ENCODE data around the gene SRGAP1. TPM values are rescaled to one million over a fixed set of nuclear protein-coding genes. Genes with fewer than 3 reads are reported as not detected.

SRGAP1 gene
- total RNA-seq, 2 experiments from 2014 or later = 0.02 to 0.21 TPM

DNA sequence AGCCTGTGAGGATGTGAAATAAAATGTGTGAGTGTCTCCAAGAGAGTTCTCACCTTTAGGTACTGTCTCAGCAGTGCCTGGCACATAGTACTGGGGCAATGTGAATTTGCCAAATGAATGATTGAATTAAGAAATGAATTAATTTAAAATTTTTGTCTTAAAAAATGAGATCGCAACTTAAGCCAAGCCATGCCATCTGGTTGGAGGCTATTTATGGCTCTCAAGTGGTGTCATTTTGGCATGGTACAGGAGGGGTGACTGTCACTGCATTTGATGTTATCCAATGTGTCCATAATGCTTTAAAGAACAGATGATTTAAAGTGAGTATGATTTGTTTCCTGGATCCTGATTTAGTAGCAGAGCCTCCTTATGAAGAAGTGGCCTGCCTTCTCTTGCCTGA, 80.3 kb downstream of the SRGAP1 start:
- no peaks in the 10 kb centered on the region for H3K4me1 Mint-ChIP-seq
- intact Hi-C loops (cut with DNase I, micrococcal nuclease) = no loop called here
- no peaks in the 10 kb centered on the region for H3K9me3 Mint-ChIP-seq (ENCODE audit: low read depth)
- no peak for ATAC-seq
- H3K4me3 Mint-ChIP-seq = no peak overlapping the region
- DNase-seq = no peak
- ChIA-PET CTCF (no interaction called here), POLR2A (no interaction called here)
- no peak overlapping the region for H3K27ac Mint-ChIP-seq
- H3K36me3 Mint-ChIP-seq (ENCODE audit: low read depth) = no peaks in the 10 kb centered on the region
- peaks cover 6% of the 10 kb centered on the region for H3K27me3 Mint-ChIP-seq

- POLR2A ChIA-PET = no interaction called here
- no peaks in the 10 kb centered on the region for H3K36me3 Mint-ChIP-seq (ENCODE audit: low read depth)
These were observed 83.0 kb downstream of the SRGAP1 start for GRCh38 chr12:63927511-63927910.

DNA sequence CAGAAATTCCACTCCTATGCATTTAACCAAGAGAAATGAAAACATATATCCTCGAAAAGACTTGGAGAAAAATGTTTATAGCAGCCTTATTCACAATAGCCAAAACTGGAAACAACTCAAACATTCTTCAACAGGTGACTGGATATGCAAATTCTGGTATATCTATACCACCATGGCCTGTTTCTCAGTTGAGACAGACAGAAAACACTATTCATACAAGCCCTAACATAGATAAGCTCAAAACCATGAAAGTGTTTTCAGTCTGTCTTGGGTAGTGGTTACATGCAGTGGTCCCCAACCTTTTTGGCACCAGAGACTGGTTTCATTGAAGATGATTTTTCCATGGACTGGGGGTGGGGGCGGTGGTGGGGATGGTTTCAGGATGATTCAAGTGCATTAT, 83.8 kb downstream of the SRGAP1 start:
- ChIA-PET POLR2A (no interaction called here), CTCF (no interaction called here)
- Mint-ChIP-seq H3K4me3 (no peak overlapping the region), H3K36me3 (ENCODE audit: low read depth) (no peaks in the 10 kb centered on the region), H3K27me3 (peaks cover 8% of the 10 kb centered on the region), H3K9me3 (ENCODE audit: low read depth) (no peaks in the 10 kb centered on the region), H3K4me1 (no peaks in the 10 kb centered on the region), H3K27ac (no peak overlapping the region)
- DNase-seq (peak; percentile 16), ATAC-seq (peak; percentile 51)
- intact Hi-C loops (cut with DNase I, micrococcal nuclease) = no loop called here

More at GRCh38 chr12:63927511-63927910, 83.0 kb downstream of the SRGAP1 start:
- CTCF ChIA-PET = no interaction called here
- intact Hi-C loops (cut with DNase I, micrococcal nuclease) = no loop called here
- DNase-seq (no peak), ATAC-seq (no peak)
- Mint-ChIP-seq H3K4me3 (no peak overlapping the region), H3K27ac (no peak overlapping the region), H3K9me3 (ENCODE audit: low read depth) (no peaks in the 10 kb centered on the region), H3K4me1 (no peaks in the 10 kb centered on the region), H3K27me3 (peaks cover 8% of the 10 kb centered on the region)

GRCh38 chr12:63929426-63929825, 84.9 kb downstream of the SRGAP1 start:
- POLR2A ChIA-PET = no interaction called here
- CTCF ChIA-PET = interaction anchor here (0.7 kb wide), 1 partner anchor 24 kb away, joined by 3 read pairs; no protein-coding TSS in a partner anchor
- no peak for ATAC-seq
- no peak for DNase-seq
- H3K9me3 Mint-ChIP-seq (ENCODE audit: low read depth) = no peaks in the 10 kb centered on the region
- no peaks in the 10 kb centered on the region for H3K4me1 Mint-ChIP-seq
- no peak overlapping the region for H3K4me3 Mint-ChIP-seq
- H3K36me3 Mint-ChIP-seq (ENCODE audit: low read depth) = no peaks in the 10 kb centered on the region
- H3K27me3 Mint-ChIP-seq = peaks cover 8% of the 10 kb centered on the region
- H3K27ac Mint-ChIP-seq = no peak overlapping the region
- intact Hi-C loops (cut with DNase I, micrococcal nuclease) = no loop called here

GRCh38 chr12:63930971-63931370, 86.5 kb downstream of the SRGAP1 start:
- Mint-ChIP-seq H3K36me3 (ENCODE audit: low read depth) (no peaks in the 10 kb centered on the region), H3K4me3 (no peak overlapping the region), H3K9me3 (ENCODE audit: low read depth) (no peaks in the 10 kb centered on the region), H3K27me3 (peaks cover 9% of the 10 kb centered on the region), H3K4me1 (no peaks in the 10 kb centered on the region), H3K27ac (no peak overlapping the region)
- intact Hi-C loops (cut with DNase I, micrococcal nuclease) = no loop called here
- DNase-seq = no peak
- CTCF ChIA-PET = no interaction called here
- no peak for ATAC-seq
- POLR2A ChIA-PET = no interaction called here

- Mint-ChIP-seq H3K36me3 (ENCODE audit: low read depth) (no peaks in the 10 kb centered on the region), H3K27me3 (peaks cover 9% of the 10 kb centered on the region), H3K4me3 (no peak overlapping the region), H3K4me1 (no peaks in the 10 kb centered on the region), H3K27ac (no peak overlapping the region), H3K9me3 (ENCODE audit: low read depth) (no peaks in the 10 kb centered on the region)
- POLR2A ChIA-PET = no interaction called here
- intact Hi-C loops (cut with DNase I, micrococcal nuclease) = no loop called here
- ATAC-seq = no peak
- CTCF ChIA-PET = no interaction called here
- no peak for DNase-seq
These were observed 87.2 kb downstream of the SRGAP1 start for GRCh38 chr12:63931703-63932102.

- Mint-ChIP-seq H3K9me3 (ENCODE audit: low read depth) (no peaks in the 10 kb centered on the region), H3K27ac (no peak overlapping the region), H3K4me3 (no peak overlapping the region), H3K4me1 (no peaks in the 10 kb centered on the region), H3K36me3 (ENCODE audit: low read depth) (no peaks in the 10 kb centered on the region), H3K27me3 (peaks cover 6% of the 10 kb centered on the region)
- intact Hi-C loops (cut with DNase I, micrococcal nuclease) = no loop called here
- POLR2A ChIA-PET = no interaction called here
- no peak for ATAC-seq
- no peak for DNase-seq
- CTCF ChIA-PET = no interaction called here
These were observed 90.4 kb downstream of the SRGAP1 start for GRCh38 chr12:63934936-63935335.

DNA sequence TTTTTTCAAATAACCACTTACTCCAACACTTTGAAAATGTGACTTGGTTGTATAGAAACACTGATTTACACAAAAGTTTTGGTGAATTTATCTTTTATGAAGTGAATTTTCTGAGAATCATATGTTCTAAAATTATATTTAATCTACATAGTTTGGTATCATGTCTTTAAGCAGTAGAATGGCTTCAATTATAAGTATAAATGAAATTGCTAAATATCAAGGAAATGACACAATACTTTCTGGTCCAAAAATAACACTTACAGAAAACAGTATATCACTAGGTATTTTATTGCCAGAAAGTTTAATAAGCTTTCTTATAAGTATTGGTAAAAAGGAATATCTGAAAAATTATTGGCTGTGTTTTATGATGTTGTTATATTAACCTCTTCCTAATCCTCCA, 90.9 kb downstream of the SRGAP1 start:
- ATAC-seq = no peak
- no peak for DNase-seq
- H3K4me1 Mint-ChIP-seq = no peaks in the 10 kb centered on the region
- POLR2A ChIA-PET = no interaction called here
- H3K9me3 Mint-ChIP-seq (ENCODE audit: low read depth) = no peaks in the 10 kb centered on the region
- CTCF ChIA-PET = no interaction called here
- H3K27me3 Mint-ChIP-seq = peaks cover 8% of the 10 kb centered on the region
- no peak overlapping the region for H3K4me3 Mint-ChIP-seq
- no peaks in the 10 kb centered on the region for H3K36me3 Mint-ChIP-seq (ENCODE audit: low read depth)
- intact Hi-C loops (cut with DNase I, micrococcal nuclease) = no loop called here
- H3K27ac Mint-ChIP-seq = no peak overlapping the region

- Mint-ChIP-seq H3K4me1 (no peaks in the 10 kb centered on the region), H3K4me3 (no peak overlapping the region), H3K27ac (no peak overlapping the region), H3K9me3 (ENCODE audit: low read depth) (no peaks in the 10 kb centered on the region), H3K36me3 (ENCODE audit: low read depth) (no peaks in the 10 kb centered on the region), H3K27me3 (peaks cover 4% of the 10 kb centered on the region)
- POLR2A ChIA-PET = interaction anchor here (0.7 kb wide), 1 partner anchor 15 kb away, joined by 3 read pairs; no protein-coding TSS in a partner anchor
- ATAC-seq (no peak), DNase-seq (no peak)
- intact Hi-C loops (cut with DNase I, micrococcal nuclease) = no loop called here
- CTCF ChIA-PET = no interaction called here
These were observed 93.1 kb downstream of the SRGAP1 start for GRCh38 chr12:63937378-63938316.

GRCh38 chr12:63940310-63941005, 96.0 kb downstream of the SRGAP1 start:
- no peaks in the 10 kb centered on the region for H3K36me3 Mint-ChIP-seq (ENCODE audit: low read depth)
- ChIA-PET CTCF (no interaction called here), POLR2A (no interaction called here)
- H3K9me3 Mint-ChIP-seq (ENCODE audit: low read depth) = no peaks in the 10 kb centered on the region
- peaks cover 4% of the 10 kb centered on the region for H3K27me3 Mint-ChIP-seq
- no peaks in the 10 kb centered on the region for H3K4me1 Mint-ChIP-seq
- ATAC-seq = no peak
- no peak overlapping the region for H3K27ac Mint-ChIP-seq
- no peak for DNase-seq
- intact Hi-C loops (cut with DNase I, micrococcal nuclease) = no loop called here
- no peak overlapping the region for H3K4me3 Mint-ChIP-seq

DNA sequence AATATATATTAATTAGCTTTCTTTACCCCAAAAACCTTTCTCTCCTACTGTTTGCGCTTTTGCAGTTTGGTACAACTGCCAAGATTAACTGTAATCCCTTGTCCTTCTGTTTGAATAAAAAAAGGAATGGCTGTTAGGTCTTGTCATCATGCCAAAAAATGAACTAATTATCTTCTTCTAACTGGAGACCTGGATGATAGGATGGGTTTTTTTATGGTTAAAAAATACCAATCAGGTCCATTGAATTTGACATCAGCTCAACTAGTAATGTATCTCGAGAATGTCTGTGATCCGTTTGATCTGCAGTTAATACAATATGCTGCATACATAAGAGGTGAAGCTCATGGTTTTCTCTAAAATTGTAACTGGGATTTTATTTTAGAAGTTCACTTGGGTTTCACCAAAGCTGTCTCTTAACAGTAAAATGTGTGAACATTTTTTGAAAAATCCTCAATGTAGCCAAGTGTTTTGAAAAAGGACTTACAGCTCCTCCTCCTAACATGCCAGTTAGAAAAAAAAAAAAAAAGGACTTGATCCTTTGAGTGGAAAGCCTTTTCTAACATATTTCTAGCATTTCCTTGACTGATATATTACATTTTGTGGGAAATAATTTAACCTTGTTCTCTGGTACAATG, 96.8 kb downstream of the SRGAP1 start:
- ChIA-PET CTCF (no interaction called here), POLR2A (no interaction called here)
- Mint-ChIP-seq H3K9me3 (ENCODE audit: low read depth) (no peaks in the 10 kb centered on the region), H3K36me3 (ENCODE audit: low read depth) (no peaks in the 10 kb centered on the region), H3K4me3 (no peak overlapping the region), H3K27me3 (peaks cover 2% of the 10 kb centered on the region), H3K4me1 (no peaks in the 10 kb centered on the region), H3K27ac (no peak overlapping the region)
- DNase-seq (no peak), ATAC-seq (no peak)
- intact Hi-C loops (cut with DNase I, micrococcal nuclease) = no loop called here

GRCh38 chr12:63941879-63942278, 97.4 kb downstream of the SRGAP1 start:
- ChIA-PET POLR2A (no interaction called here), CTCF (no interaction called here)
- intact Hi-C loops (cut with DNase I, micrococcal nuclease) = no loop called here
- Mint-ChIP-seq H3K36me3 (ENCODE audit: low read depth) (no peaks in the 10 kb centered on the region), H3K9me3 (ENCODE audit: low read depth) (no peaks in the 10 kb centered on the region), H3K4me1 (no peaks in the 10 kb centered on the region), H3K27me3 (peaks cover 2% of the 10 kb centered on the region), H3K27ac (no peak overlapping the region), H3K4me3 (no peak overlapping the region)
- DNase-seq = no peak
- ATAC-seq = no peak

Data from activated CD4-positive, alpha-beta T cell treated with anti-CD3 and anti-CD28 coated beads for 36 hours (primary cell).